ENCODE data around the gene TMEM144.

Gene TMEM144

GRCh38 chr4:158236304-158237030 is 26.2 kb downstream of the TMEM144 start:
- peak overlapping the region; percentile 24 for H3K27ac Mint-ChIP-seq
- H3K4me3 Mint-ChIP-seq = no peak overlapping the region
- no peaks in the 10 kb centered on the region for H3K36me3 Mint-ChIP-seq (ENCODE audit: low read depth)
- no peaks in the 10 kb centered on the region for H3K9me3 Mint-ChIP-seq
- TF ChIP-seq CTCF (IDR thresholded peaks at IDR 0.05) = no peak
- DNase-seq = no peak
- peaks cover 4% of the 10 kb centered on the region for H3K27me3 Mint-ChIP-seq (ENCODE audit: low read depth, poor library complexity)
- H3K4me1 Mint-ChIP-seq = no peaks in the 10 kb centered on the region

GRCh38 chr4:158238575-158238974 is 28.3 kb downstream of the TMEM144 start:
- Mint-ChIP-seq H3K9me3 (no peaks in the 10 kb centered on the region), H3K27me3 (ENCODE audit: low read depth, poor library complexity) (peaks cover 4% of the 10 kb centered on the region), H3K4me1 (no peaks in the 10 kb centered on the region), H3K4me3 (no peak overlapping the region), H3K27ac (no peak overlapping the region), H3K36me3 (ENCODE audit: low read depth) (no peaks in the 10 kb centered on the region)
- no peak for TF ChIP-seq CTCF (IDR thresholded peaks at IDR 0.05)
- DNase-seq = no peak

GRCh38 chr4:158239196-158239595 is 28.9 kb downstream of the TMEM144 start:
- H3K4me1 Mint-ChIP-seq = no peaks in the 10 kb centered on the region
- no peak overlapping the region for H3K4me3 Mint-ChIP-seq
- no peaks in the 10 kb centered on the region for H3K36me3 Mint-ChIP-seq (ENCODE audit: low read depth)
- peaks cover 4% of the 10 kb centered on the region for H3K27me3 Mint-ChIP-seq (ENCODE audit: low read depth, poor library complexity)
- H3K9me3 Mint-ChIP-seq = no peaks in the 10 kb centered on the region
- no peak for DNase-seq
- H3K27ac Mint-ChIP-seq = no peak overlapping the region
- no peak for TF ChIP-seq CTCF (IDR thresholded peaks at IDR 0.05)

GRCh38 chr4:158243071-158243470 is 32.8 kb downstream of the TMEM144 start:
- Mint-ChIP-seq H3K36me3 (ENCODE audit: low read depth) (no peaks in the 10 kb centered on the region), H3K4me3 (no peak overlapping the region), H3K27me3 (ENCODE audit: low read depth, poor library complexity) (no peaks in the 10 kb centered on the region), H3K4me1 (no peaks in the 10 kb centered on the region), H3K9me3 (no peaks in the 10 kb centered on the region), H3K27ac (no peak overlapping the region)
- no peak for TF ChIP-seq CTCF (IDR thresholded peaks at IDR 0.05)
- no peak for DNase-seq

GRCh38 chr4:158250321-158250720 is 40.0 kb downstream of the TMEM144 start:
- H3K36me3 Mint-ChIP-seq (ENCODE audit: low read depth) = no peaks in the 10 kb centered on the region
- no peaks in the 10 kb centered on the region for H3K4me1 Mint-ChIP-seq
- no peaks in the 10 kb centered on the region for H3K9me3 Mint-ChIP-seq
- H3K27ac Mint-ChIP-seq = peak overlapping the region; percentile 58
- TF ChIP-seq CTCF (IDR thresholded peaks at IDR 0.05) = no peak
- no peaks in the 10 kb centered on the region for H3K27me3 Mint-ChIP-seq (ENCODE audit: low read depth, poor library complexity)
- no peak for DNase-seq
- H3K4me3 Mint-ChIP-seq = no peak overlapping the region

- Mint-ChIP-seq H3K9me3 (no peaks in the 10 kb centered on the region), H3K4me3 (no peak overlapping the region), H3K27ac (no peak overlapping the region), H3K4me1 (no peaks in the 10 kb centered on the region), H3K27me3 (ENCODE audit: low read depth, poor library complexity) (no peaks in the 10 kb centered on the region), H3K36me3 (ENCODE audit: low read depth) (no peaks in the 10 kb centered on the region)
- DNase-seq = peak; percentile 50
- TF ChIP-seq CTCF (IDR thresholded peaks at IDR 0.05) = peak; percentile 53
Measured at GRCh38 chr4:158253350-158253980, 43.2 kb downstream of the TMEM144 start.
